HepG2 (cell line): Measurements from ENCODE around the gene TXN2. TPM values are rescaled to one million over a fixed set of nuclear protein-coding genes. Genes with fewer than 3 reads are reported as not detected.

Experiments used
- CCAR2 ChIP-seq: fragments of 200-400 bp; formaldehyde crosslinking; optimal IDR thresholded peaks from 2 replicates; pipeline ENCODE3; 2018; ENCODE audit warnings: low read depth, mild to moderate bottlenecking, low read length, moderate library complexity
- CEBPB ChIP-seq: IDR thresholded peaks from 2 replicates; pipeline ENCODE4 v1.6.1; 2011; ENCODE audit warnings: low read depth, low read length, improper control_type of control experiment, borderline replicate concordance
- GZF1 ChIP-seq: sonication (generic); formaldehyde crosslinking; IDR thresholded peaks from 2 replicates; pipeline ENCODE4 v1.5.1; 2020; ENCODE audit warnings: mild to moderate bottlenecking, missing genetic modification reagents
- MXI1 ChIP-seq: IDR thresholded peaks from 3 replicates; pipeline ENCODE4 v1.6.1; 2012; ENCODE audit warnings: low read depth, low read length, inconsistent platforms, borderline replicate concordance
- NFKB2 ChIP-seq: sonication (generic); formaldehyde crosslinking; IDR thresholded peaks from 2 replicates; pipeline ENCODE4 v1.4.0; 2020; ENCODE audit warnings: missing genetic modification reagents, borderline replicate concordance
- TOPORS ChIP-seq: sonication (generic); formaldehyde crosslinking; IDR thresholded peaks from 2 replicates; pipeline ENCODE4 v1.8.0; 2023; ENCODE audit warnings: mild to moderate bottlenecking, missing genetic modification reagents
- ZBTB8A ChIP-seq: sonication (generic); formaldehyde crosslinking; IDR thresholded peaks from 2 replicates; pipeline ENCODE4 v1.4.0; 2020; ENCODE audit warnings: mild to moderate bottlenecking, low read depth, missing genetic modification reagents, borderline replicate concordance
- ZNF138 ChIP-seq: sonication (generic); formaldehyde crosslinking; IDR thresholded peaks from 2 replicates; pipeline ENCODE4 v1.5.0; 2020; ENCODE audit warnings: mild to moderate bottlenecking, low read depth, missing genetic modification reagents
- ZNF549 ChIP-seq: sonication (generic); formaldehyde crosslinking; IDR thresholded peaks from 2 replicates; pipeline ENCODE4 v1.5.0; 2020; ENCODE audit warnings: missing genetic modification reagents
- ZNF605 ChIP-seq: sonication (generic); formaldehyde crosslinking; IDR thresholded peaks from 2 replicates; pipeline ENCODE4 v1.8.0; 2022; ENCODE audit warnings: mild to moderate bottlenecking, missing genetic modification reagents
- ZNF83 ChIP-seq: sonication (generic); formaldehyde crosslinking; IDR thresholded peaks from 2 replicates; pipeline ENCODE4 v1.4.0; 2020; ENCODE audit warnings: missing genetic modification reagents, mild to moderate bottlenecking, borderline replicate concordance
- ZSCAN29 ChIP-seq: sonication (generic); formaldehyde crosslinking; conservative IDR thresholded peaks from 2 replicates; pipeline ENCODE4 v1.4.0; 2020; ENCODE audit warnings: mild to moderate bottlenecking, missing genetic modification reagents
- polyA plus RNA-seq, 8 experiments: library from polyadenylated mRNA; depleted of rRNA in 3 of 8; stranded (reverse) in 7 of 8; unstranded in 1 of 8; fragments of >200 nt; fragmentation: Illumina TruSeq in 4 of 8; extraction: Trizol in 4 of 8; gene quantifications; 2 replicates each; pipeline versions ENCODE4 v1.2.1 to v1.2.3, GENCODE V29; 2011 to 2016; ENCODE audit warnings: low read depth in 4 of 8, missing spikeins in 1 of 8, mixed read lengths in 1 of 8; ENCODE audit not compliant: insufficient read depth in 1 of 8
- total RNA-seq, 5 experiments: library from RNA; depleted of rRNA; stranded (reverse); fragments of >200 nt; fragmentation: Illumina TruSeq; extraction: Trizol; gene quantifications; 2 replicates each; pipeline ENCODE4 v1.2.3, GENCODE V29; 2016; ENCODE audit warnings: low read depth in 1 of 5
- TF ChIP-seq, protein P1 (sequence below): sonication (generic); formaldehyde crosslinking; IDR thresholded peaks from 2 replicates; pipeline ENCODE4 v1.8.1; 2023; ENCODE audit warnings: missing genetic modification reagents, inconsistent platforms, borderline replicate concordance
- TF ChIP-seq, protein P2 (sequence below): sonication (generic); formaldehyde crosslinking; IDR thresholded peaks from 2 replicates; pipeline ENCODE4 v1.4.0; 2020; ENCODE audit warnings: mild to moderate bottlenecking, missing genetic modification reagents
- TF ChIP-seq, protein P3 (sequence below): sonication (generic); formaldehyde crosslinking; IDR thresholded peaks from 2 replicates; pipeline ENCODE4 v1.4.0; 2020; ENCODE audit warnings: missing genetic modification reagents
- TF ChIP-seq, protein P4 (sequence below): sonication (generic); formaldehyde crosslinking; IDR thresholded peaks from 2 replicates; pipeline ENCODE4 v1.4.0; 2020; ENCODE audit warnings: missing genetic modification reagents
- TF ChIP-seq, protein P5 (sequence below): sonication (generic); formaldehyde crosslinking; IDR thresholded peaks from 2 replicates; pipeline ENCODE4 v1.5.0; 2020; ENCODE audit warnings: missing genetic modification reagents, mild to moderate bottlenecking, borderline replicate concordance
- TF ChIP-seq, protein P6 (sequence below): sonication (generic); formaldehyde crosslinking; IDR thresholded peaks from 2 replicates; pipeline ENCODE4 v1.5.1; 2020; ENCODE audit warnings: mild to moderate bottlenecking, missing genetic modification reagents, moderate library complexity

Gene TXN2
- total and polyA plus RNA-seq, 2 of the 13 experiments (the other 11 are each of a cell fraction or from before 2014, with no cell fraction given), result 41.4 to 109 TPM

DNA sequence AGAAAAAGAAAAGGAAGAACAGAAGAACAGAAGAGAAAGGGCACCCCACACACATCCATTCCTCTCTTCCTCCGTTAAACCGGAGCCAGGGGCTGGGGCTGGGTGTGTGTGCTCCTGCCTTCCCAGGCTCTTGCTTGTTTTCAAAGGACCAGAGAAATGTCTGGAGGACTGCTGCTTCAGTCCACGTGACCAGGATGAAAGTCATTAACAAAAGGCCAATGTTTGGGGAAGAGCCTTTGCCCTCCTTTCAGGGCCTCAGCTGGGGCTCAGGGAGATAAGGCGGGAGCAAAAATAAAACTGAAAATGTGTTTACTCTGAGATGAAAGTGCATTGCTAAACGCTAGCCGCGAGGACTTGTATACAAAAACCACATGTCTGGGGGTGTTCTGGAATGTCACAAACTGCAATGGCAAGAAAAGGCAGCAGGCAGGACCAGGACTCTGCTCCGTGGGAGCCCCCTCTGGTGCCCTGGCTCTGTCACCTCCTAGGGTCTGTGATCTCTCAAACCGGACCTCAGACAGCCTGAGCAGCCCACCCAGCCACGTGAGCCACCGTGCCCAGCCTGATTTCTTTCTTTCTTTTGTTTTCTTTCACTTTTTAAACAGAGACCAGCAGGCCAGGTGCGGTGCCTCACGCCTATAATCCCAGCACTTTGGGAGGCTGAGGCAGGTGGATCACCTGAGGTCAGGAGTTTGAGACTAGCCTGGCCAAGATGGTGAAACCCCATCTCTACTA lies 62.1 kb downstream of the TXN2 start (continued):
- TF ChIP-seq, protein P1, sequence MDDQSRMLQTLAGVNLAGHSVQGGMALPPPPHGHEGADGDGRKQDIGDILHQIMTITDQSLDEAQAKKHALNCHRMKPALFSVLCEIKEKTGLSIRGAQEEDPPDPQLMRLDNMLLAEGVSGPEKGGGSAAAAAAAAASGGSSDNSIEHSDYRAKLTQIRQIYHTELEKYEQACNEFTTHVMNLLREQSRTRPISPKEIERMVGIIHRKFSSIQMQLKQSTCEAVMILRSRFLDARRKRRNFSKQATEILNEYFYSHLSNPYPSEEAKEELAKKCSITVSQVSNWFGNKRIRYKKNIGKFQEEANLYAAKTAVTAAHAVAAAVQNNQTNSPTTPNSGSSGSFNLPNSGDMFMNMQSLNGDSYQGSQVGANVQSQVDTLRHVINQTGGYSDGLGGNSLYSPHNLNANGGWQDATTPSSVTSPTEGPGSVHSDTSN, result no peak
- TF ChIP-seq ZNF605 (CRISPR knock-in tag) (peak; percentile 86), CEBPB (peak; percentile 86; the same call in 1 of the 2 replicates), ZBTB8A (CRISPR knock-in tag) (no peak), GZF1 (CRISPR knock-in tag) (no peak), ZNF549 (CRISPR knock-in tag) (no peak), ZNF138 (no peak), MXI1 (peak; percentile 96; the same call in 2 of the 3 replicates), TOPORS (CRISPR knock-in tag) (no peak), NFKB2 (CRISPR knock-in tag) (no peak), CCAR2 (no peak), ZNF83 (CRISPR knock-in tag) (no peak), ZSCAN29 (CRISPR knock-in tag) (peak; percentile 73; the same call in 1 of the 2 replicates)
- TF ChIP-seq, protein P2, sequence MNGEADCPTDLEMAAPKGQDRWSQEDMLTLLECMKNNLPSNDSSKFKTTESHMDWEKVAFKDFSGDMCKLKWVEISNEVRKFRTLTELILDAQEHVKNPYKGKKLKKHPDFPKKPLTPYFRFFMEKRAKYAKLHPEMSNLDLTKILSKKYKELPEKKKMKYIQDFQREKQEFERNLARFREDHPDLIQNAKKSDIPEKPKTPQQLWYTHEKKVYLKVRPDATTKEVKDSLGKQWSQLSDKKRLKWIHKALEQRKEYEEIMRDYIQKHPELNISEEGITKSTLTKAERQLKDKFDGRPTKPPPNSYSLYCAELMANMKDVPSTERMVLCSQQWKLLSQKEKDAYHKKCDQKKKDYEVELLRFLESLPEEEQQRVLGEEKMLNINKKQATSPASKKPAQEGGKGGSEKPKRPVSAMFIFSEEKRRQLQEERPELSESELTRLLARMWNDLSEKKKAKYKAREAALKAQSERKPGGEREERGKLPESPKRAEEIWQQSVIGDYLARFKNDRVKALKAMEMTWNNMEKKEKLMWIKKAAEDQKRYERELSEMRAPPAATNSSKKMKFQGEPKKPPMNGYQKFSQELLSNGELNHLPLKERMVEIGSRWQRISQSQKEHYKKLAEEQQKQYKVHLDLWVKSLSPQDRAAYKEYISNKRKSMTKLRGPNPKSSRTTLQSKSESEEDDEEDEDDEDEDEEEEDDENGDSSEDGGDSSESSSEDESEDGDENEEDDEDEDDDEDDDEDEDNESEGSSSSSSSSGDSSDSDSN (CRISPR knock-in tag), result peak; percentile 61; the same call in 1 of the 2 replicates
- TF ChIP-seq, protein P3, sequence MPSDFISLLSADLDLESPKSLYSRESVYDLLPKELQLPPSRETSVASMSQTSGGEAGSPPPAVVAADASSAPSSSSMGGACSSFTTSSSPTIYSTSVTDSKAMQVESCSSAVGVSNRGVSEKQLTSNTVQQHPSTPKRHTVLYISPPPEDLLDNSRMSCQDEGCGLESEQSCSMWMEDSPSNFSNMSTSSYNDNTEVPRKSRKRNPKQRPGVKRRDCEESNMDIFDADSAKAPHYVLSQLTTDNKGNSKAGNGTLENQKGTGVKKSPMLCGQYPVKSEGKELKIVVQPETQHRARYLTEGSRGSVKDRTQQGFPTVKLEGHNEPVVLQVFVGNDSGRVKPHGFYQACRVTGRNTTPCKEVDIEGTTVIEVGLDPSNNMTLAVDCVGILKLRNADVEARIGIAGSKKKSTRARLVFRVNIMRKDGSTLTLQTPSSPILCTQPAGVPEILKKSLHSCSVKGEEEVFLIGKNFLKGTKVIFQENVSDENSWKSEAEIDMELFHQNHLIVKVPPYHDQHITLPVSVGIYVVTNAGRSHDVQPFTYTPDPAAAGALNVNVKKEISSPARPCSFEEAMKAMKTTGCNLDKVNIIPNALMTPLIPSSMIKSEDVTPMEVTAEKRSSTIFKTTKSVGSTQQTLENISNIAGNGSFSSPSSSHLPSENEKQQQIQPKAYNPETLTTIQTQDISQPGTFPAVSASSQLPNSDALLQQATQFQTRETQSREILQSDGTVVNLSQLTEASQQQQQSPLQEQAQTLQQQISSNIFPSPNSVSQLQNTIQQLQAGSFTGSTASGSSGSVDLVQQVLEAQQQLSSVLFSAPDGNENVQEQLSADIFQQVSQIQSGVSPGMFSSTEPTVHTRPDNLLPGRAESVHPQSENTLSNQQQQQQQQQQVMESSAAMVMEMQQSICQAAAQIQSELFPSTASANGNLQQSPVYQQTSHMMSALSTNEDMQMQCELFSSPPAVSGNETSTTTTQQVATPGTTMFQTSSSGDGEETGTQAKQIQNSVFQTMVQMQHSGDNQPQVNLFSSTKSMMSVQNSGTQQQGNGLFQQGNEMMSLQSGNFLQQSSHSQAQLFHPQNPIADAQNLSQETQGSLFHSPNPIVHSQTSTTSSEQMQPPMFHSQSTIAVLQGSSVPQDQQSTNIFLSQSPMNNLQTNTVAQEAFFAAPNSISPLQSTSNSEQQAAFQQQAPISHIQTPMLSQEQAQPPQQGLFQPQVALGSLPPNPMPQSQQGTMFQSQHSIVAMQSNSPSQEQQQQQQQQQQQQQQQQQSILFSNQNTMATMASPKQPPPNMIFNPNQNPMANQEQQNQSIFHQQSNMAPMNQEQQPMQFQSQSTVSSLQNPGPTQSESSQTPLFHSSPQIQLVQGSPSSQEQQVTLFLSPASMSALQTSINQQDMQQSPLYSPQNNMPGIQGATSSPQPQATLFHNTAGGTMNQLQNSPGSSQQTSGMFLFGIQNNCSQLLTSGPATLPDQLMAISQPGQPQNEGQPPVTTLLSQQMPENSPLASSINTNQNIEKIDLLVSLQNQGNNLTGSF (CRISPR knock-in tag), result no peak
- TF ChIP-seq, protein P4, sequence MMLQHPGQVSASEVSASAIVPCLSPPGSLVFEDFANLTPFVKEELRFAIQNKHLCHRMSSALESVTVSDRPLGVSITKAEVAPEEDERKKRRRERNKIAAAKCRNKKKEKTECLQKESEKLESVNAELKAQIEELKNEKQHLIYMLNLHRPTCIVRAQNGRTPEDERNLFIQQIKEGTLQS (CRISPR knock-in tag), result no peak
- TF ChIP-seq, protein P5, sequence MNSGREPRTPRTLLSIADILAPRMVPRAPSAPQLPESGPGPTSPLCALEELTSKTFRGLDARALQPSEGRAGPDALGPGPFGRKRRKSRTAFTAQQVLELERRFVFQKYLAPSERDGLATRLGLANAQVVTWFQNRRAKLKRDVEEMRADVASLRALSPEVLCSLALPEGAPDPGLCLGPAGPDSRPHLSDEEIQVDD (CRISPR knock-in tag), result no peak
- TF ChIP-seq, protein P6, sequence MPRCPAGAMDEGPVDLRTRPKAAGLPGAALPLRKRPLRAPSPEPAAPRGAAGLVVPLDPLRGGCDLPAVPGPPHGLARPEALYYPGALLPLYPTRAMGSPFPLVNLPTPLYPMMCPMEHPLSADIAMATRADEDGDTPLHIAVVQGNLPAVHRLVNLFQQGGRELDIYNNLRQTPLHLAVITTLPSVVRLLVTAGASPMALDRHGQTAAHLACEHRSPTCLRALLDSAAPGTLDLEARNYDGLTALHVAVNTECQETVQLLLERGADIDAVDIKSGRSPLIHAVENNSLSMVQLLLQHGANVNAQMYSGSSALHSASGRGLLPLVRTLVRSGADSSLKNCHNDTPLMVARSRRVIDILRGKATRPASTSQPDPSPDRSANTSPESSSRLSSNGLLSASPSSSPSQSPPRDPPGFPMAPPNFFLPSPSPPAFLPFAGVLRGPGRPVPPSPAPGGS, result peak; percentile 71; the same call in 1 of the 2 replicates
